ENCODE results near the gene NLK.

DNA sequence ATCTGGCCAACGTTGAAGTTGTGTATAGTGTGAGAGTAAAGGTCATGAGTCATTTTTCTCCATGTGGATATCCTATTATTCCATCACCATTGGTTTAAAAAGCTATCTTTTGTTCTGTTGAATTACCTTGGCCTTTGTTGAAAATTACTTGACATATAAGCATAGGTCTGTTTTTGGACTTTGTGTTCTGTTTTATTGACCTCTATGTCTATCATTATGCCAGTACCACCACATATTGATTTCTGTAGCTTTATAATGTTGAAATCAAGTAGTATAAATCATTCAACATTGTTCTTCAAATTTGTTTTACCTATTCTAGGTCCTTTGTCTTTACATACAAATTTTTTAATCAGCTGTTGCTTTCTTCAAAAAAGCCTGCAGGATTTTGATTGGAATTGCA lies 58.5 kb downstream of the NLK start:
- TF ChIP-seq POLR2A (IDR thresholded peaks at IDR 0.05) = no peak
- no peak for TF ChIP-seq CTCF (IDR thresholded peaks at IDR 0.05)

Data from upper lobe of left lung (tissue), 4 donors.